Measurements from ENCODE around the gene DNAH7. TPM values are rescaled to one million over a fixed set of nuclear protein-coding genes. Genes with fewer than 3 reads are reported as not detected.

DNAH7 gene
- polyA plus RNA-seq, 1 experiment: 1.2 TPM

GRCh38 chr2:195834836-195835235 is 233.8 kb downstream of the DNAH7 start:
- TF ChIP-seq, protein P1, sequence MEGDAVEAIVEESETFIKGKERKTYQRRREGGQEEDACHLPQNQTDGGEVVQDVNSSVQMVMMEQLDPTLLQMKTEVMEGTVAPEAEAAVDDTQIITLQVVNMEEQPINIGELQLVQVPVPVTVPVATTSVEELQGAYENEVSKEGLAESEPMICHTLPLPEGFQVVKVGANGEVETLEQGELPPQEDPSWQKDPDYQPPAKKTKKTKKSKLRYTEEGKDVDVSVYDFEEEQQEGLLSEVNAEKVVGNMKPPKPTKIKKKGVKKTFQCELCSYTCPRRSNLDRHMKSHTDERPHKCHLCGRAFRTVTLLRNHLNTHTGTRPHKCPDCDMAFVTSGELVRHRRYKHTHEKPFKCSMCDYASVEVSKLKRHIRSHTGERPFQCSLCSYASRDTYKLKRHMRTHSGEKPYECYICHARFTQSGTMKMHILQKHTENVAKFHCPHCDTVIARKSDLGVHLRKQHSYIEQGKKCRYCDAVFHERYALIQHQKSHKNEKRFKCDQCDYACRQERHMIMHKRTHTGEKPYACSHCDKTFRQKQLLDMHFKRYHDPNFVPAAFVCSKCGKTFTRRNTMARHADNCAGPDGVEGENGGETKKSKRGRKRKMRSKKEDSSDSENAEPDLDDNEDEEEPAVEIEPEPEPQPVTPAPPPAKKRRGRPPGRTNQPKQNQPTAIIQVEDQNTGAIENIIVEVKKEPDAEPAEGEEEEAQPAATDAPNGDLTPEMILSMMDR (IDR thresholded peaks at IDR 0.05; ENCODE audit: low read depth, low read length): no peak
- no peak overlapping the region for H3K4me3 ChIP-seq (ENCODE audit: low read depth, low read length)
- ChIA-PET CTCF (no interaction called here), POLR2A (no interaction called here)
- H3K9me3 ChIP-seq (ENCODE audit: control insufficient read depth, insufficient read depth, low read length): no peaks in the 10 kb centered on the region
- H3K27me3 ChIP-seq (ENCODE audit: control insufficient read depth, insufficient read depth, low read length): no peaks in the 10 kb centered on the region
- no peak overlapping the region for H3K27ac ChIP-seq (ENCODE audit: low read depth, low read length)
- DNase-seq (ENCODE audit: low read depth, low spot score): no peak

DNA sequence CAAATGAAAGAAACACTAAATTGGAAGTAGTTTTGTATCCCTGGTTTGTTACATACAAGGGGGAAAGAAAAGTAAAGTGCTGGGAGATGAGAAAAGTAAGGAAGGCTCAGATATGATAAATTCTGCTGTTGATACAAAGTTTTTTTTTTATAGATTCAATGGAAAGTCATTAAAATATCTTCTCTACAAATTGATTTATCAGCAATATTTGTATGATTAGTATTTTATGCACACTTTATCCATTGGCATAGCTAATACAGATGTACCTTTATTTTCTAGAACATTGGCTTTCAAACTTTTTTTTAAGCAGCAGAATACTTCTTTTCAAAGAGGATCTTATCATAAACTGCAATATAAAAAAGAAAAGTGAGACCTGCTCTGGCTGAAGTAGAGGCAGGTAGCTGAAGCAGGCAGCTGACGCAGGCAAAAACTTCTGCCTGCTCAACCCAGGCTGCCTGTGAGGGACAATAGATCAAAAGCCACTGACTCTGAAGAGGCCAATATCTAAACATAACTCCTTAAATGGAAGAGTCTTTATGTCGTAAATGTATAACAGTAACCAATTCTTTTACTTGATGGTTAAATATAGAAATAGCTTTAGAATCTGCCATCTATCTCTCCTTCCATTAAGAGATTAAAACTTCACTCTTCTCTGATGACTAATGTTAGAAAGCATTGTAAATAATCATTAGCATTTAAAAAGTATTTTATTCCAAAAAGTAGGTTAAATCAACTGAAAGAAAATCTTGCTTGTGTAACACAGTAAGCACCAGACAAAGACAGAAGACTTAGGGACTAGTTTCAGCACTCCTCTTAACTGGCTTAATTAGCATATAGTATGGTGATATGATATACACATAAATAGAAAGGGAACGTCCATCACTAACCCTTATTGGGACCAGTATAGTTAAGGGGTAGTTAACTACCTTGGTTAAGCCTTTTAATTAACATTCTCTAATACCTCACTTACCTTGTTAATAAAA is 237.4 kb downstream of the DNAH7 start:
- no peaks in the 10 kb centered on the region for H3K9me3 ChIP-seq (ENCODE audit: control insufficient read depth, insufficient read depth, low read length)
- DNase-seq (ENCODE audit: low read depth, low spot score): no peak
- TF ChIP-seq, protein P1 (IDR thresholded peaks at IDR 0.05; ENCODE audit: low read depth, low read length): no peak
- POLR2A ChIA-PET: no interaction called here
- H3K4me3 ChIP-seq (ENCODE audit: low read depth, low read length): no peak overlapping the region
- H3K27ac ChIP-seq (ENCODE audit: low read depth, low read length): no peak overlapping the region
- CTCF ChIA-PET: no interaction called here
- H3K27me3 ChIP-seq (ENCODE audit: control insufficient read depth, insufficient read depth, low read length): no peaks in the 10 kb centered on the region

GRCh38 chr2:195824478-195824877 is 244.2 kb downstream of the DNAH7 start:
- Histone ChIP-seq H3K4me3 (ENCODE audit: low read depth, low read length) (no peak overlapping the region), H3K27ac (ENCODE audit: low read depth, low read length) (no peak overlapping the region), H3K9me3 (ENCODE audit: control insufficient read depth, insufficient read depth, low read length) (no peaks in the 10 kb centered on the region), H3K27me3 (ENCODE audit: control insufficient read depth, insufficient read depth, low read length) (no peaks in the 10 kb centered on the region)
- DNase-seq (ENCODE audit: low read depth, low spot score): no peak
- ChIA-PET POLR2A (no interaction called here), CTCF (no interaction called here)
- TF ChIP-seq, protein P1 (IDR thresholded peaks at IDR 0.05; ENCODE audit: low read depth, low read length): no peak

DNA sequence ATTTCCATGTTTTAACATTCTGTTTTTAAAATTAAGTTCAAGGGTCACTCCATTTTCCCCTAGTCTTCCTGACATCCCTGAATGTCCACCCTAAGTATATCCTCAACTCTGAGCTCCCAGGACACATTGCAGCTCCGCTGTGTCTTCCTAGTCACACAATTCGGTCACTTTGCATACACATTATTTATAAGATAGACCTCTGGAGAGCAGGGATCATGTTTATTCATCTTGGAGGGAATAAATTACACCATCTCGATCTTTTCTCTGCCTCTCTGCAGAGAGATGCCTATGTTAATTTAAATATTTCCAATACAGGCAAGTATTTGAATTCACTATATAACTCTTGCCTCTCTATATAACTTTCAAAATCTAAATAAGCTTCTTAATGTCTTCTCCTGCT is 245.4 kb downstream of the DNAH7 start:
- CTCF ChIA-PET: no interaction called here
- TF ChIP-seq, protein P1 (IDR thresholded peaks at IDR 0.05; ENCODE audit: low read depth, low read length): no peak
- Histone ChIP-seq H3K27me3 (ENCODE audit: control insufficient read depth, insufficient read depth, low read length) (no peaks in the 10 kb centered on the region), H3K9me3 (ENCODE audit: control insufficient read depth, insufficient read depth, low read length) (no peaks in the 10 kb centered on the region), H3K27ac (ENCODE audit: low read depth, low read length) (no peak overlapping the region), H3K4me3 (ENCODE audit: low read depth, low read length) (no peak overlapping the region)
- POLR2A ChIA-PET: no interaction called here
- DNase-seq (ENCODE audit: low read depth, low spot score): no peak

DNA sequence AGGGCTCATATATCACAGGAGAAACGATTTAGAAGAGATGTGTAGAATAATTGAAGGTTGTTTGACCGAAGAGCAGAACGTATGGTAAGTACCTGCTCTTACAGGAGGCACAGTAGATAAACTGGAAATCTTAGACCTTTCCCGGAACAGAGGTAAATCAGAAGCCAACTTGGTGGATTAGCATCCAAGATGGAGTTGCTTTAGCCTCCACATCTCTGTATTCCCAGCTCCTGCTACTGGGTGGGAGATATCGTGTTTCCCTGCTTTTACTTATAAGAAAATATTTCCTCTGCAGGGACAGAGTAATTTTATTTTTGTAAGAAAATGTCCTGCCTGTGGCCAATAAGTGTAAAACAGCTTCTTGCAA is 247.1 kb downstream of the DNAH7 start:
- ChIA-PET CTCF (no interaction called here), POLR2A (no interaction called here)
- H3K27me3 ChIP-seq (ENCODE audit: control insufficient read depth, insufficient read depth, low read length): no peaks in the 10 kb centered on the region
- TF ChIP-seq, protein P1 (IDR thresholded peaks at IDR 0.05; ENCODE audit: low read depth, low read length): no peak
- no peaks in the 10 kb centered on the region for H3K9me3 ChIP-seq (ENCODE audit: control insufficient read depth, insufficient read depth, low read length)
- no peak overlapping the region for H3K4me3 ChIP-seq (ENCODE audit: low read depth, low read length)
- DNase-seq (ENCODE audit: low read depth, low spot score): no peak
- no peak overlapping the region for H3K27ac ChIP-seq (ENCODE audit: low read depth, low read length)
